HG03571 (cell line): Measurements from ENCODE around the gene SLC4A8.
A peak's percentile ranks its signal among the peaks of the same experiment; 100 is the strongest.

ENCODE experiments used
- ATAC-seq: cut with Tn5 transposase; IDR thresholded peaks from one replicate; pipeline ENCODE4 v1.9.1; 2021; ENCODE audit not compliant: unreplicated experiment

SLC4A8 gene

DNA sequence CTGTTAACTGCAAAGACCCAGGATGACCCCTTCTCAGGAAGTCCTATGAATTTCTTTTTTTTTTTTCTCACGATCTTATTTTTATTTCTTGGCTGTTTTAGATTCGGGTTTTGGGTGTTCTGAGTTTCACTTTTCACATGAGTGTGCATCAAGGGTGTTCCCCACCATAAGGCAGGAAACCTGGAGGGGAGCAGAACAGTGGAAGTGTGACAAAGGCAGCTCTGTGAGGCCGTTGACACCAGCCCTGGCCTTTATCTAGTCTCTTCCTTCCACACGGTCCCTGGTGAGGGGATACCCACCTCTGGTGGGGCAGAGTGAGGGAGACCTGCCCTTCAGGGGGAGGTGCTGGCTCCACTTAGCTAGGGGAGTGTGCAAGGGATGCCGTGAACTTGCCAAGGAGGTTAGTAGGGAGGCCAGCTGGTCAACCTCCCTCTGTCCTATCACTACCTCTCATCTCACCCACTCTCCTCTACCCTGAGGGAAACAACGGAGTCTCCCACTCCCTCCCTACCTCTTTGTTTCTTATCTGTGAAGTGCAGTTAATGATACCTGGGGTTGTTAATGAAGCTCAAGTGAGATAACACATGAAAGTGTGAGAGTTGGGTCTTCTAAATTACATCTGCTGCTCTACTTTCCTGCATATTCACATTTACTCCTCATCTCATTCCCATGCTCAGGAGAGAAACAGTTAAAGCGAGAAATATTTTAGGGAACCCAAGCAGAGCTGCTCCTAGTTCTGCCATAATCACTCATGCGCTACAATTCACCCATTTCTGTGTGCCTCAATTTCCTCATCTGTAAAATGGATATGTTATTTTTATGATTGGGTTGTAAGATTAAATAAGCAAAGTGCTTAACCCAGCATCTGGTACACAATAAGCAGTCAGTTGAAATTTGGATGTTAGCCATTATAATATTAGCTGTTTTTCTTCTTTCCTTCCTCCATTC lies 29.1 kb upstream of the SLC4A8 start:
- ATAC-seq = peak; percentile 47

DNA sequence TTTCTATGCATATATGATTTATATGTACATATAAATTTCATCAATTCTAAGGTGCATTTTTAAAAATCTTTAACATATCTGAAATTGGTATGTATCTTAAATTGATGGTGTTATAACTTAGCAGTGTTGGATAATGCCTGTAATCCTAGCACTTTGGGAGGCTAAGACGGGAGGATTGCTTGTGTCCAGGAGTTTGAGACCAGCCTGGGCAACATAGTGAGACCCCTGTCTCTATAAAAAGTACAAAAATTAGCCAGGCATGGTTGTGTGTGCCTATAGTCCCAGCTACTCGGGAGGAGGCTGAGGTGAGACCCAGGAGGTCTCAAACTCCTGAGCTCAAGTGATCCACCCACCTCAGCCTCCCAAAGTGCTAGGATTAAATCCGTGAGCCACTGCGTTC lies 27.0 kb upstream of the SLC4A8 start:
- no peak for ATAC-seq

DNA sequence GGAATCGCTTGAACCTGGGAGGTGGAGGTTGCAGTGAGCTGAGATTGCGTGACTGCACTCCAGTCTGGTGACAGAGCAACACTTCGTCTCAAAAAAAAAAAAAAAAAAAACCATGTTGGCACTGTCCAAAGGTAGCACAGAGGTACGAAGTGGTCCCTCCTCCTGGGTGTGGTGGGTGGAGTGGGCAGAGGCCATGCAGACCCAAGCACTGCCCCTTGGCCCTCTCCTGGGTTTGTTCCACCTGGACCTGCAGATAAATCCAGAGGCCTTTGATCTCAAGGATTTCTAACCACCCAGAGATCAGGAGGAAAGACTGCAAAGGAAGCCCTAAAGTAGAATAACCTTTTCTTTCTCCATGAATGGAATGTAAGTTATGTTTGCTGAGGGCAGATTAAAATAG lies 24.7 kb upstream of the SLC4A8 start:
- ATAC-seq = no peak

DNA sequence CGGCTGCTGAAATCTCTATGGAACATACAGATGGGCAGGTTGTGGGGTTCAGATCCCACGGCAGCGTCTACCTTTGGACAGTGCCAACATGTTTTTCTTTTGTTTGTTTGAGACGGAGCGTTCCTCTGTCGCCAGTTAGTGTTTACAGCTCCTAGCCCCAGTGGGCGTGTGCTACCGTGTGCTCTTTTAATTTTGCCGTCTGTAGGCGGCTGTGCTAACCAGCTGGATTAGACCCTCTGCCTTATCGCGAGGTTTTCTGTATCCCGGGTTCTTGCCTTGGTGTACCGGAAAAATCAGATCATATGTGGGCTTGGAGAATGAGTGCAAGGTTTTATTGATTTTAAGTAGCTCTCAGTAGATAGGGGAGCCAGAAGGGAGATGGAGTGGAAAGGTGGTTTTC lies 23.6 kb upstream of the SLC4A8 start:
- no peak for ATAC-seq

DNA sequence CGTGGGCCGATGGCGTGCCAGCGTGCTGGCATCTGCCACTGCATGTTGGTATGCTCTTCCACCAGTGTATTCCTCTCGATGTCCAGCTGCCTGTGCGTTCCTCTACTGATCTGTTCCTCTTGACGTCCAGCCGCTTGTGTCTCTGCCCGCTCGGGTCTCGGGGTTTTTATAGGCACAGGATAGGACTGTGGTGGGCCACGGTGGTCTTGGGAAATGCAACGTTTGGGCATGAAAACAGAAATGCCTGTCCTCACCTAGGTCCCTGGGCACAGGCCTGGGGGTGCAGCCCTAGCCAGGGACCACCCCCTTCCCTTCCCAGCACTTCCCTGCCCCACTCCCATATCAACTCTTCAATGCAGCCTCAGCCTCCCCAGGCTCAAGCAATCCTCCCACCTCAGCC lies 23.1 kb upstream of the SLC4A8 start:
- no peak for ATAC-seq

DNA sequence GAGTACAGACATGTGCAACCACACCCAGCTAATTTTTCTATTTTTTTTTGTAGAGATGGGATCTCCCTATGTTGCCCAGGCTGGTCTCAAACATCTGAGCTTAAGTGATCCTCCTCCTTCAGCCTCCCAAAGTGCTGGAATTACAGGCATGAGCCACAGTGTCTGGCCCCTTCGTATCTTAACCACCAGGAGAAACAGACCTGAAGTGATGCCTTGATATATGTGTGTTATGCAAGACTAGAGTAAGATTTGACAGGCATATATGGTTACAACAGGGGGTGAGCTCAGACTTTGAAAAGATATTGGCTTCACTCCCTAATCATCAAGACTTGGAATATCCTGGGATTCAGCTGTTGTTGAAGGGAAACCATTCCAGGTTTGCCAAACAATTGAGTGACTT lies 22.7 kb upstream of the SLC4A8 start:
- ATAC-seq = no peak

DNA sequence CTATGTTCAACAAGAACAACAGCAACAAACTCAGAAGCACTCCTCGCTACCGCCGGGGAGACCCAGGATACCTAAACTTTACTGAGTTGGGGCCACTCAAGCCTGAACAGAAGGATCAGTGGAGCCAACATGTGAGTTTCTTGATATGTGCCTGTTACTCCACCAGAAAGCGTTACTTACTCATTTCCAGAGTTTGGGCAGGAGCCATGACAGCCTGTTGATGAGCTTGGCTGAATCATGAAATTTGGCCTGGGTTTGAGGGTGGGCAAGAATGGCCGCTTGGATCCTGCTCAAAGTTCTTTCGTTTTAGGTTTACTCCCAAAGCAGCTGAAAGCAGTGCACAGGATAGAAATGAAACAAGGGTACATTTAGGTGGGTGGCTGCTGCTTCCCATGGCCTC lies 21.5 kb upstream of the SLC4A8 start:
- no peak for ATAC-seq

DNA sequence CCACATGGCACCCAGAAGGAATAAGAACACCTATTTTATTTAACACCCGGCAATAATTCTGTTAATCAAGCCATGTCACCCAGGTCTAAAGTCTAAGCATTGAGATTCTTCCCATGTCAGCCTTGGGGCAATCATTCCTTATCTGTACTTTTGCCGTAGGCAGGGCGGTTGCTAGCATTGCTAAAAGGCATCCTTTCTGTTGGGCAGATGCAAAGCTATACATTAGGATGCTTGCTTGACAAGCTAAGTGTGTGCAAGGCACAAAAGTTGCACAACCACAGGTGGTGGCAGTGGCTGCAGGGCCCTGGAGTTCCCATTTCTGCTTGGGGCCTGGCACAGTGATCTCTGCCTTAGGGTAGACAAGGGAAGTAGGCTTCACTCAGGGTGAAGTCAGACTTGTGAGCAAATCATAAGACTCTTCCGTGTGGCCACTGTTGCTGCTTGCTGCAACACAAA lies 20.9 kb upstream of the SLC4A8 start:
- no peak for ATAC-seq

DNA sequence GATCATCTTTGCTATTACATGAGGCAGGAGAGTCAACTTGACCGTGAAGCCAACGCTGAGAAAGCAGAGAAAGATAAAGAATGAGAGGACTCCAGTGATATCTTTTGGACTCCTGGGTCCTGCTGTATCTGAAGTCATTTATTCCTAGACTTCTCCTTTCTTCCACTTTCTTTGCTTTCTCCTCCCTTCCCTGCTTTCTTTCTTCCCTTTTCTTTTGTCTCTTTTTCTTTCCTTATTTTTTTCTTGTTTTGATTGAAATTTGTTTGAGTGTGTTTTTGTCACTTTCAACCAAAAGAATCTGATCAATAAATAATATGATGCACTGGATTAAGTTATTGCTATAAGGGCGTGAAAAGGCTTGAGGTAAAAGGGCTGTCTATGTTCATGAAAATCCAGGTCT lies 20.0 kb upstream of the SLC4A8 start:
- no peak for ATAC-seq

DNA sequence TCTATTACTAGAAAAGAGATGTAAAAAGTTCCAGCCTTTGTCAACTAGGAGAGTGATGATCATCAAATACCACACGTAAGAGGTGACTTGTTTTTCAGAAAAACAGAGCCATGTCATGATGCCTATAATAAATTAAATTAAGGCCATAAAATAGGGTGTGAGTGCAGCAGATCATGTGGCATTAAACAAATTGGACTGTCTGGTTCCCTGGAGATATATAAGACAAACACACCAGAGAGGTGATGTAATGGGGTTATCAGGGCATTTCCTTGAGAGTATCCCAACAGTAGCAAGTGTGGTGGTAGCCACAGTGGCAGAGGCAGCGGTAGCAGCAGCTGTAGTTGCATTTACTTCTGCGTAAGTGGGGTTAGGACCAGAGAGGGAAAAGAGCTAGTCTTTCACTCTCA lies 18.8 kb upstream of the SLC4A8 start:
- no peak for ATAC-seq

DNA sequence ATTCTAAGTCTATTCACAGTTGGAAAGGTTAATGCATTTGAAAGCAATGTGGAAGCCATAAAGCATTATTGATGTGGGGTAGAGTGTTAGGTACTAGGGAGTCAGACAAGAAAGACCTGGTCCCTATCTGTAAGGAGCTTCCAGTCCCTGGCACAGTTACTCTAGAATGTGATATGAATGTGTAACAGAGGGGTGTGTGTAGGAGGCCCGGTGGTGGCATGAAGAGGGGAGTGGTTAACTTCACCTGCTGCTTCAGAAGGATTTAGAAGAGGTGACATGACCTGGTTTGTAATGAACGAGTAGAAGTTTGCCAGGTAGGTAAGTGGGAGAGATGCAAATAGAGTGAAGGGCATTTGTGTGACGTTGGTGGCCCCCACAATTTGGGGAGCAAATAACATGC lies 18.3 kb upstream of the SLC4A8 start:
- ATAC-seq = no peak

DNA sequence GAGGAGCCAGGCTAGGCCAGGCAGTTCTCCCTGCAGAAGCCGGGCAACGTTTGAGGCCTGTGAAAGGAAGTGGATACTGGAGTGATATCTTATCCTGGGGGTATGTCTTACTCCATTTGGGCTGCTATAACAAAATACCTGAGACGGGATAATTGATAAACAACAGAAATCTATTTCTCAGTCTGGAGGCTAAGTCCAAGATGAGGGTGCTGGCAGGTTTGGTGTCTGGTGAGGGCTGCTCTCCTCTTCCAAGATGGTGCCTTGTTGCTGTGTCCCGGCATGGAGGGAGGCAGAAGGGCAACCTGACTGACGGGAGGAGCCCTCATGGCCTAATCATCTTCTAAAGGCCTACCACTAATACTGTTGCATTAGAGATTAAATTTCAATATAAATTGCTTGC lies 17.8 kb upstream of the SLC4A8 start:
- no peak for ATAC-seq

DNA sequence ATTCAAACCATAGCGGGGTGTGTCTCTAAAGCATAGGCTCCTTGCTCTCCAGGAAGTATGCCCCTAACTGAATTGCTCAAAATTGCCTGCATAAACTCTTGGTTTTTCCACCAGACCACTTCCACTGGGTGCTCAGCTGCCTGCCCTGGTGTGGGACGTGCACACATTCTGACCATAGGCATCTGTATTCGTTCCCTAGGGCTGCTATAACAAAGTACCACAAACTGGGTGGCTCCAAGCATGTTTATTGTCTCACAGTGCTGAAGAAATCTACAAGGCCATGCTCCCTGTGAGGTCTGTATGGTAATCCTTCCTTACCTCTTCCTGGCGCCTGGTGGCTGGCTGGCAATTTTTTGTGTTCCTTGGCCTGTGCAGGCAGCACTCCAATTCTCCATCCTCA lies 17.0 kb upstream of the SLC4A8 start:
- no peak for ATAC-seq

DNA sequence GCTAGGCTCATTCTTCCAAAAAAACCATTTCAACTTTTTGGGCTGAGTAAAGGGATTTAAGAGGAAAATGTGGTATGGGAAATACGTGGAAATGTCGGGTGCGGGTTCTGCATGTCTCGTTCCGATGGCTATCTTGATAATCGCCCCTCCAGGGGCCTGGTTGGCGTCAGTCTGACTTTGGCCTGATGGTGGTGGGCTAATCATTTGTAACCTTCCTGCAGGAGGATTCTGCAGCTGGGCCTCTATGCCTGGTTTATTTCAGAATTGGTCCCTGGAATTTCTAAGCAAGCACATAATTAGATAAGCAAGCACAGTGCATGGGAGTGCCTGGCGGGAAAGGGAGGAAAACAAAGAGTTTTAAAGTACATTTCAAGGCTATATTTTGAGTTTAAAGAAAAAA lies 14.8 kb upstream of the SLC4A8 start:
- ATAC-seq = no peak

DNA sequence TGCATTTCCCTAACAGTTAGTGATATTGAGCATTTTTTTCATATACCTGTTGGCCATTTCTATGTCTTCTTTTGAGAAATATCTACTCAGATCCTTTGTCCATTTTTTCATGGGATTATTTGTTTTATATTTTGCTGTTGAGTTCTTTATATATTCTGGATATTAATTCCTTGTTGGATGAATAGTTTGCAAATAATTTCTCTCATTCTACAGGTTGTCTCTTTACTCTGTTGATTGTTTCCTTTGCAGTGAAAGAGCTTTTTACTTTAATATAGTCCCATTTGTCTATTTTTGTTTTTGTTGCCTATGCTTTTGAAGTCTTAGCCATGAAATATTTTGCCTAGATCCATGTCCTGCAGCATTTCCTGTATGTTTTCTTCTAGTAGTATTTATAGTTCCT lies 11.5 kb upstream of the SLC4A8 start:
- ATAC-seq = no peak

DNA sequence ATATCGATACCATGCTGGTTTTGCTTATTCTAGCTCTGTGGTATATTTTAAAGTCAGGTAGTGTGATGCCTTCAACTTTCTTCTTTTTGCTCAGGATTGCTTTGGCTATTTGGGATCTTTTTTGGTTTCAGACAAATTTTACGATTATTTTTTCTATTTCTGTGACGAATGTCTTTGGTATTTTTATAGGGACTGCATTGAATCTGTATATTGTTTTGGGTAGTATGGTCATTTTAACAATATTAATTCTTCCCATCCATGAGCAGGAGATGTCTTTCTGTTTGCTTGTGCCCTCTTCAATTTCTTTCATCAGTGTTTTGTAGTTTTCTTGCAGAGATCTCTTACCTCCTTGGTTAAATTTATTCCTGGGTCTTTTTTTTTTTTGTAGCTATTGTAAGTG lies 10.8 kb upstream of the SLC4A8 start:
- ATAC-seq = no peak

DNA sequence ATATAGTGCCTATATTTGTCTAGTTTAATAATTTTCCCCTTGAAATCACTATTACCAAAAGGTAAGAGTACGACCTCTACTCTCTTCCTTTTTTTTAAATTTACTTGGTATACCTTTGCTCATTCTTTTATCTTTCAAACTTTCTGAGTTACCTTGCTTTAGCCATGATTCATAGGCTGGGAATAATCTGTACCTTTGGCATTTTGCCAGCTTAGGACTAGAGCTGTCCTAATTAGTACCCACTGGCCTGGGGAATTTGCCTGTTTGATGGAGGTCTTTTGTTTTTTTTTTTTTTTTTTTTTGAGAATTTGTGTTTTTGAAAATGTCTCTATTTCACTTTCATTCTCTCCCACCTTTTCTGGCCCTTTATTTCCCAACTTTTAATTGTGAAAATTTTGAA lies 8.7 kb upstream of the SLC4A8 start:
- no peak for ATAC-seq

DNA sequence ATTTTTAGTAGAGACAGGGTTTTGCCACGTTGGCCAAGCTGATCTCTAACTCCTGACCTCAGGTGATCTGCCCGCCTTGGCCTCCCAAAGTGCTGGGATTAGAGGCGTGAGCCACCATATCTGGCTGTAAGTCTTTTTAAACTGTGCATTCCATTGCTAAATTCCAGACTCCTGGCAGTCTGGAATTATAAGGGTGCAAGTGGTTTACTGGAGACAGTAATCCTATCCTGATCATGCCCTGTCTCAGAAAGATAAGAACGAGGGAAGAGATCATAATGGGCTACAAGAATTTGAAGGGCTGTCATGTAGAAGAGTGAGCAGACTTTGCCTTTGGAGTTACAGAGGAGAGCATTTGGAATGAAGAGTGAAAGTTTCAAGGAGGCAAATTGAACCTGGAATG lies 6.8 kb upstream of the SLC4A8 start:
- no peak for ATAC-seq

DNA sequence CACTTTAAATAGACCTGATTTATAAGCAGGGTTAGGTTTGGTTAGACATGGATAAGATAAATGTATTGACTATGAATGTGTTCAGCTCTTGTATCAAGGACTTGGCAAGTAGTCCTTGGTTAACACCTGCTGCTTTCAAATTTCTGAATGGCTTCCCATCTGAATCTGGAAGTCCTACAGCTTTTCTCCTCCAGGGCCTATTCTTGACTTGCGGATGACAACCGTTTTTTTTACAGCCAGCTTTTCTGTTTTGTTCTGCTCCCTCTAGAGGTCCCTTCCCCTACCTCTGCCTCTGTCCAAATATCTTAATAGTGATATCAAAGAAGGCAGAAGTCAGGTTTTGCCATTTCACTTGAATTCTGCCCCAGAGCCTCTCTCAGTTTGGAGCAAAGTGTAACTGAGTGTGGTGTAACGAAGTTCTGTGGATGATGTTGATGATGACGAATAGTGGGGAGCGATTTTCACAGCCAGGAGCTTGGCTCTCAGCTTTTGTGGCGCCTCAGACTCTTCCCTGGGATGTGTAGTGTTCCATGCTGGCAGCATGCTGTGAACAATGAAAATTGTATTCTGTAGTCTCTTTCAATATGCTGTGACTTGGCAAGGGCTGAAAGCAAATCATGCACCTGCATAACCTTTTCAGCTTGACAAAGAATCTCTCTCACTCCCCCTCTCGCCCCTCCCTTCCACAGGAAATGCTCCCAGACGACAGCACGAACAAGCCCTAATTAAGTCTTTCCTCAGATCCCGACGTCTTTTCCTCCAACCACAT lies 5.0 kb upstream of the SLC4A8 start:
- ATAC-seq = no peak

DNA sequence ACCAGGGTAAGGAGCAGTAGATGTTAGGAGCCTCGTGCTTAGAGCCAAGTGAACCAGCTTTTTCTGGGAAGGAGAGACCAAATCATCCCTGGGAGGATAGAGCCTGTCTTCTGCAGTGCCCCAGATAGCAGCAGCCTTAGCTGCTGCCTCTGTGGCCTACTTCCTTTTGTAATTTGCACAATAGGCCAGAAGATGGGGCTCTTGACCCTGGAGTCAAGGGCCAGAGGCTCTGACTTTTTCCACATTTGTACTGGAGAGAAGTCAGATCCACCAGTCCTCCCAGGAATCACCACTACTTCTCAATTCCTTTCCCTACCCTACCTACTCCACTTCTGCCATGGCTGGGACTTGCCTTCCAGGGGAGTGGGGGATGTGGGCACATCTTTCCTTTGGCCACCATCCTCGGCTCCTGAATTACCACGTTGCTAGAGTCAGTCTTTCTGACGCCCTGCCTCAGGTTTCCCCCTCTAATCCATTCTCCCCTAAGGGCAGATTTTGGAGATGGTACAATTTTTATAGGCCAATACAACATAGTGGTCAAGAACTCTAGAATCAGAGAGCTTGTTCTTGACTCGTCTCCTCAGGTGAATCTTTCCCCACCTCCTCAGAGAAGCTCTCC lies 3.3 kb upstream of the SLC4A8 start:
- ATAC-seq = no peak

DNA sequence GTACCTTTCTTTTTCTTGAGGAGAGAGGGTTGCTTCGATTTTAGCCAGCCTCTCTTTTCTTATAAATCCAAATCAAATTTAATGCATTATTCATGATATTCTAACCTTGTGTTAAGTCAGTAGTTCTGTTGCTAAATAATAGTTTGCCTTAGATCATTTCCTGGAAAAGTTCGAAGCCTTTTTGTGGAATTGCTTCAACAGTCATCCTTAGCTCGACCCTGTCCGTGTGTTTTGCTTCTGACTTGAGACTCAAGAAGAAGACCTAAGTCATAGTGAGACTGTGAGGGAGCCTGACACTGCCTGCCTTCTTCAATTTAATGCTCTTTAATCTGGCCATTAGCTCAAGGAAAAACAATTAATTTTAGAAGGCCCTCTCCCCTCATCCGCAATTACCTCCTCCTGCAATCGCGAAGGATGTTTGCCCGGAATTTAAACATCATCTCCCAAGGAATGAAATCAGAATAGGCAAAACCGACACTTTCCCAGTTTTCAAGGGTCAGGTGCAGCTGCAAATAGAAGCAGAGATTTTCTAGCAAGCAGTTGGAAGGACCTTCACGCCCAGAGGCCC lies 453 bp upstream of the SLC4A8 start:
- ATAC-seq = no peak
